Upper lobe of right lung (tissue), 1 donor: ENCODE measurements around the gene LSM5. TPM values are rescaled to one million over a fixed set of nuclear protein-coding genes. Genes with fewer than 3 reads are reported as not detected.

Experiments used
- ATAC-seq: fragments of 200-7000 bp; cut with Tn5 transposase; one replicate; pipeline ENCODE4 v1.9.1; 2020; ENCODE audit warnings: mild to moderate bottlenecking, moderate library complexity
- DNase-seq: peaks from one replicate; pipeline ENCODE4 v3.0.0-alpha.2; 2020
- H3K27ac ChIP-seq: fragments of 200-600 bp; one replicate; pipeline ENCODE4 v1.8.0; 2022
- H3K27me3 ChIP-seq: fragments of 200-600 bp; one replicate; pipeline ENCODE4 v1.8.0; 2022; ENCODE audit warnings: mild to moderate bottlenecking
- H3K36me3 ChIP-seq: fragments of 200-600 bp; one replicate; pipeline ENCODE4 v1.8.0; 2022
- H3K4me1 ChIP-seq: fragments of 200-600 bp; one replicate; pipeline ENCODE4 v1.8.0; 2022
- H3K4me3 ChIP-seq: fragments of 200-600 bp; one replicate; pipeline ENCODE4 v1.8.0; 2022; ENCODE audit warnings: mild to moderate bottlenecking
- H3K9me3 ChIP-seq: fragments of 200-600 bp; one replicate; pipeline ENCODE4 v1.8.0; 2022
- CTCF ChIP-seq: fragments of 200-600 bp; IDR thresholded peaks from one replicate; pipeline ENCODE4 v1.8.0; 2022; ENCODE audit warnings: antibody characterized with exemption
- intact Hi-C: fragments of 100-400 bp; cut with DNase I; formaldehyde crosslinking; loops from one replicate; pipeline ENCODE4 v1.11.0; 2022
- total RNA-seq: library from RNA; stranded (reverse); fragmentation: NEBNext Ultra II Directional; extraction: Animal tissue kit (Norgen Biotek cat#: 25700); gene quantifications from one replicate; pipeline ENCODE4 v1.2.1, GENCODE V29; 2021
- donor health status: DM: no; HTN: yes; CAD: no; lungs with severe emphysema.

The LSM5 gene
- total RNA-seq, 1 donor from 2014 or later = 29.1 TPM

- H3K27me3 ChIP-seq = no peaks in the 10 kb centered on the region
- ATAC-seq (no peak), DNase-seq (no peak)
- no peaks in the 10 kb centered on the region for H3K9me3 ChIP-seq
- no peak overlapping the region for H3K4me3 ChIP-seq
- H3K27ac ChIP-seq = no peak overlapping the region
- H3K4me1 ChIP-seq = no peaks in the 10 kb centered on the region
- TF ChIP-seq CTCF = no peak
- intact Hi-C loops = no loop called here
- H3K36me3 ChIP-seq = peaks cover 12% of the 10 kb centered on the region
Observed at GRCh38 chr7:32481176-32481575, 9.0 kb downstream of the LSM5 start.

GRCh38 chr7:32479574-32480200 is 10.5 kb downstream of the LSM5 start:
- ATAC-seq (peak; percentile 39), DNase-seq (no peak)
- H3K27me3 ChIP-seq = no peaks in the 10 kb centered on the region
- no peaks in the 10 kb centered on the region for H3K36me3 ChIP-seq
- intact Hi-C loops = no loop called here
- H3K27ac ChIP-seq = no peak overlapping the region
- H3K9me3 ChIP-seq = no peaks in the 10 kb centered on the region
- no peak overlapping the region for H3K4me3 ChIP-seq
- TF ChIP-seq CTCF = peak; percentile 64
- no peaks in the 10 kb centered on the region for H3K4me1 ChIP-seq

- DNase-seq (no peak), ATAC-seq (no peak)
- Histone ChIP-seq H3K27me3 (no peaks in the 10 kb centered on the region), H3K4me3 (no peak overlapping the region), H3K27ac (no peak overlapping the region), H3K4me1 (no peaks in the 10 kb centered on the region), H3K36me3 (no peaks in the 10 kb centered on the region), H3K9me3 (no peaks in the 10 kb centered on the region)
- intact Hi-C loops = no loop called here
- no peak for TF ChIP-seq CTCF
Observed at GRCh38 chr7:32477649-32477980, 12.6 kb downstream of the LSM5 start.

GRCh38 chr7:32476816-32477648 is 13.1 kb downstream of the LSM5 start:
- Histone ChIP-seq H3K4me3 (no peak overlapping the region), H3K9me3 (no peaks in the 10 kb centered on the region), H3K27me3 (no peaks in the 10 kb centered on the region), H3K27ac (no peak overlapping the region), H3K36me3 (no peaks in the 10 kb centered on the region), H3K4me1 (no peaks in the 10 kb centered on the region)
- intact Hi-C loops = no loop called here
- ATAC-seq (no peak), DNase-seq (no peak)
- no peak for TF ChIP-seq CTCF

- ATAC-seq = no peak
- no peaks in the 10 kb centered on the region for H3K9me3 ChIP-seq
- no peak overlapping the region for H3K4me3 ChIP-seq
- no peaks in the 10 kb centered on the region for H3K4me1 ChIP-seq
- DNase-seq = no peak
- intact Hi-C loops = no loop called here
- no peak for TF ChIP-seq CTCF
- H3K36me3 ChIP-seq = no peaks in the 10 kb centered on the region
- no peaks in the 10 kb centered on the region for H3K27me3 ChIP-seq
- no peak overlapping the region for H3K27ac ChIP-seq
Observed at GRCh38 chr7:32474008-32474407, 16.2 kb downstream of the LSM5 start.
